Small intestine (tissue), 16 donors: Measurements from ENCODE around the gene DNAJC15. TPM values are rescaled to one million over a fixed set of nuclear protein-coding genes. Genes with fewer than 3 reads are reported as not detected.
A peak's percentile ranks its signal among the peaks of the same experiment; 100 is the strongest.

Source experiments
- DNase-seq, 2 donors: peaks; one replicate each; pipeline versions ENCODE4 v3.0.0 to v3.0.0-alpha.2; 2013
- FAIRE-seq: peaks from 2 replicates; lab custom pipeline; 2012; peaks lifted over from hg19 to GRCh38; lab: Jason Lieb, UNC
- H3K27ac ChIP-seq, 3 donors: one replicate each; pipeline ENCODE4 v1.5.1; 2013; ENCODE audit warnings: low read length in 2 of 3, mild to moderate bottlenecking in 2 of 3, control low read depth in 1 of 3, inconsistent platforms in 1 of 3, low read depth in 1 of 3, moderate library complexity in 1 of 3
- H3K27me3 ChIP-seq, 3 donors: one replicate each; pipeline ENCODE4 v1.6.1; 2013; ENCODE audit warnings: low read length in 3 of 3, inconsistent platforms in 1 of 3; ENCODE audit not compliant: control insufficient read depth in 3 of 3, insufficient read depth in 3 of 3
- H3K36me3 ChIP-seq, 3 donors: one replicate each; pipeline ENCODE4 v1.6.1; 2013; ENCODE audit warnings: low read length in 3 of 3, inconsistent platforms in 1 of 3, low read depth in 1 of 3, mild to moderate bottlenecking in 1 of 3, moderate library complexity in 1 of 3; ENCODE audit not compliant: control insufficient read depth in 3 of 3, insufficient read depth in 2 of 3
- H3K4me1 ChIP-seq, 3 donors: one replicate each; pipeline ENCODE4 v1.6.1; 2013; ENCODE audit warnings: low read length in 2 of 3, inconsistent platforms in 1 of 3, low read depth in 1 of 3, mild to moderate bottlenecking in 1 of 3, moderate library complexity in 1 of 3; ENCODE audit not compliant: control insufficient read depth in 3 of 3, insufficient read depth in 2 of 3
- H3K4me3 ChIP-seq, 3 donors: one replicate each; pipeline ENCODE4 v1.5.1; 2013; ENCODE audit warnings: low read length in 3 of 3, control low read depth in 1 of 3, inconsistent platforms in 1 of 3, low read depth in 1 of 3, mild to moderate bottlenecking in 1 of 3, moderate library complexity in 1 of 3
- H3K9me3 ChIP-seq, 2 donors: one replicate each; pipeline ENCODE4 v1.6.1; 2013; ENCODE audit warnings: low read depth in 1 of 2, low read length in 1 of 2; ENCODE audit not compliant: control insufficient read depth in 2 of 2, insufficient read depth in 1 of 2
- WGBS, 3 donors: extraction: QIAGEN DNeasy Blood & Tissue Kit; methylation state at CpG; one replicate each; pipeline ENCODE4 v1.1.7; 2013; 5-methylcytosine and 5-hydroxymethylcytosine counted together
- long read RNA-seq, 10 donors: transcript quantifications; one replicate each; lab custom pipeline, GENCODE V29; 2026
- polyA plus RNA-seq, 4 donors: library from polyadenylated mRNA; stranded (reverse) in 3 of 4; unstranded in 1 of 4; fragments of 200-250 nt in 3 of 4; fragments of 120-200 nt in 1 of 4; gene quantifications; one replicate each; pipeline versions ENCODE4 v1.2.1 to v1.2.3, GENCODE V29; 2013
- donor health status: healthy with polysubstance abuse.
- donor health status: control.
- donor health status: control.
- donor health status: Bipolar disorder and iron deficiency.
- donor health status: healthy.

DNAJC15 gene
- 10 to 100 TPM; 23.3 to 37.2 (median 29.9) TPM for polyA plus RNA-seq
- long read RNA-seq, donor 1 = 0 reads
- long read RNA-seq, donor 2, full-length matches to known transcripts = 33 of 33 reads
- long read RNA-seq, donor 2, partial matches to known transcripts = 0 of 33 reads
- long read RNA-seq, donor 2, other reads (novel, unspliced or antisense) = 0 of 33 reads
- long read RNA-seq, donor 3, full-length matches to known transcripts = 56 of 61 reads
- long read RNA-seq, donor 3, partial matches to known transcripts = 5 of 61 reads
- long read RNA-seq, donor 3, other reads (novel, unspliced or antisense) = 0 of 61 reads
- long read RNA-seq, donor 4, full-length matches to known transcripts = 5 of 5 reads
- long read RNA-seq, donor 4, partial matches to known transcripts = 0 of 5 reads
- long read RNA-seq, donor 4, other reads (novel, unspliced or antisense) = 0 of 5 reads
- long read RNA-seq, donor 5, full-length matches to known transcripts = 24 of 24 reads
- long read RNA-seq, donor 5, partial matches to known transcripts = 0 of 24 reads
- long read RNA-seq, donor 5, other reads (novel, unspliced or antisense) = 0 of 24 reads
- long read RNA-seq, donor 6, full-length matches to known transcripts = 62 of 62 reads
- long read RNA-seq, donor 6, partial matches to known transcripts = 0 of 62 reads
- long read RNA-seq, donor 6, other reads (novel, unspliced or antisense) = 0 of 62 reads
- long read RNA-seq, donor 7 = 0 reads
- long read RNA-seq, donor 8, full-length matches to known transcripts = 3 of 3 reads
- long read RNA-seq, donor 8, partial matches to known transcripts = 0 of 3 reads
- long read RNA-seq, donor 8, other reads (novel, unspliced or antisense) = 0 of 3 reads
- long read RNA-seq, donor 9, full-length matches to known transcripts = 12 of 12 reads
- long read RNA-seq, donor 9, partial matches to known transcripts = 0 of 12 reads
- long read RNA-seq, donor 9, other reads (novel, unspliced or antisense) = 0 of 12 reads
- long read RNA-seq, donor 10, full-length matches to known transcripts = 63 of 71 reads
- long read RNA-seq, donor 10, partial matches to known transcripts = 8 of 71 reads
- long read RNA-seq, donor 10, other reads (novel, unspliced or antisense) = 0 of 71 reads

DNA sequence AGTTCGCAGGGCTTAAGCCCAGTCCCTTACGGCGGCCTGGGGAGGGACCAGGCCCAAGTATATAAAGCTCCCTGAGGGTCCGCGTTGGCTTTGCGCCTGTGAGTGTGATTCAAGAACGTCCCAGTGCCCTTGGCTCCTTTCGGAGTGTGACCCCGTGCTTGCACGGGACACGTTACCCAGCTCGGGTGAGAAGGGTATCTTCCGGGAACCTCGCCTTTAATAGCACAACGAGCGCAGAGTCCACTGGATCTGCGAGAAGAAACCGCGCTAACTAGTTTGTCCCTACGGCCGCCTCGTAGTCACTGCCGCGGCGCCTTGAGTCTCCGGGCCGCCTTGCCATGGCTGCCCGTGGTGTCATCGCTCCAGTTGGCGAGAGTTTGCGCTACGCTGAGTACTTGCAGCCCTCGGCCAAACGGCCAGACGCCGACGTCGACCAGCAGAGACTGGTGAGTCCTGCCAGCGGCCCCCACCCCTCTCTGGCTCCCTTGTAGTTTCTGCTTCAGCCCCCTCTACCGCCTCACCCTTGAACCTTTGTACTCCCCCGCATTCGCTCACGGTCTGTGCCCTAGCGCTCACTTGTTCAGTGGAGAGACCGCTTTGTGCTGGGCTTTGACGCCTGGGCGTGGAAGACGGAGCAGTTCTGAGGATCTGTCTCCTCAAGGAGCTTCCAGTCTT, at the start of gene DNAJC15:
TSS of gene DNAJC15 (plus strand) at position 298 of the 675 bp plus-strand sequence. CDS start at position 339, 41 bp downstream.
- WGBS, 3 donors = 1 to 5% (median 3%) methylated on average over 45 to 48 of the region's 48 CpGs
- H3K4me3 ChIP-seq = peak within 1 kb of the TSS; percentile 62 to 79 (median 76)
- peak within 1 kb of the TSS; percentile 89 to 98 (median 95) for H3K27ac ChIP-seq
- DNase-seq (peak; percentile 97 to 99), FAIRE-seq (no peak)
- H3K27me3 ChIP-seq = no peaks in the 10 kb centered on the region
- H3K36me3 ChIP-seq = peaks cover 0 to 6% (median 3%) of the 10 kb centered on the region in 3 donors
- peaks cover 0 to 8% (median 7%) of the 10 kb centered on the region in 3 donors for H3K4me1 ChIP-seq
- H3K9me3 ChIP-seq = no peaks in the 10 kb centered on the region

- Histone ChIP-seq H3K4me3 (no peak overlapping the region), H3K9me3 (peaks cover 0 to 10% of the 10 kb centered on the region in 2 donors), H3K27ac (no peak overlapping the region), H3K4me1 (peaks cover 0 to 6% (median 5%) of the 10 kb centered on the region in 3 donors), H3K36me3 (peaks cover 0 to 7% (median 0%) of the 10 kb centered on the region in 3 donors), H3K27me3 (no peaks in the 10 kb centered on the region)
- WGBS, 3 donors = 81 to 89% (median 83%) methylated on average over 3 of the region's 3 CpGs
- DNase-seq (no peak), FAIRE-seq (no peak)
Measured at GRCh38 chr13:42976066-42976465, 47.3 kb upstream of the DNAJC15 start.

DNA sequence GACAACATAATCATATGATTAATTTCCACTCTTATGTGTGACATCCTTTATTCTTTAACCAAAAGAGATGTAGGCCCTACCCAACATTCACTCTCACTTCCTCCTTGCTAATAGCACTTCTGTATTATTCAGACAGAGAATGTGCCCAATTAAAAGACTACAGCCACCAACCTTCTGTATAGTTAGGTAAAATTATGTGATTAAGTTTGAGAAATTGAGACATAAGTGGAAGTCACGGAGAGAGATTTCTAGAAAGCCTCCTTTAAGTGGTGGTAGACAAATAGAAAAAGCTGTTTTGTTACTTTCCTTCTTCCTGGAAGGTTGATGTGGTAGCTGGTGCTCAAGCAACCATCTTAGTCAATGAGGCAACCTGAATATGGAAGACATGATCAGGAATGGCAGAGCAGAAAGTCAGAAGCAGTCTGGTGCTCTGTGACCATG, 46.1 kb upstream of the DNAJC15 start:
- Histone ChIP-seq H3K4me3 (no peak overlapping the region), H3K27me3 (no peaks in the 10 kb centered on the region), H3K36me3 (peaks cover 0 to 7% (median 0%) of the 10 kb centered on the region in 3 donors), H3K4me1 (peaks cover 0 to 12% (median 3%) of the 10 kb centered on the region in 3 donors), H3K9me3 (peaks cover 0 to 10% of the 10 kb centered on the region in 2 donors), H3K27ac (no peak overlapping the region)
- WGBS, 3 donors = 86 to 98% (median 87%) methylated on average over 1 of the region's 1 CpG
- FAIRE-seq (no peak), DNase-seq (no peak)

- no peak overlapping the region for H3K4me3 ChIP-seq
- WGBS, 3 donors = 51 to 60% (median 52%) methylated on average over 3 of the region's 3 CpGs
- H3K36me3 ChIP-seq = peaks cover 0 to 7% (median 0%) of the 10 kb centered on the region in 3 donors
- DNase-seq (no peak), FAIRE-seq (no peak)
- peak overlapping the region in 1 of 3 donors; percentile 37 for H3K27ac ChIP-seq
- H3K27me3 ChIP-seq = no peaks in the 10 kb centered on the region
- peaks cover 6 to 25% (median 13%) of the 10 kb centered on the region in 3 donors for H3K4me1 ChIP-seq
- H3K9me3 ChIP-seq = peaks cover 0 to 6% of the 10 kb centered on the region in 2 donors
Measured at GRCh38 chr13:42981317-42981716, 42.1 kb upstream of the DNAJC15 start.

DNA sequence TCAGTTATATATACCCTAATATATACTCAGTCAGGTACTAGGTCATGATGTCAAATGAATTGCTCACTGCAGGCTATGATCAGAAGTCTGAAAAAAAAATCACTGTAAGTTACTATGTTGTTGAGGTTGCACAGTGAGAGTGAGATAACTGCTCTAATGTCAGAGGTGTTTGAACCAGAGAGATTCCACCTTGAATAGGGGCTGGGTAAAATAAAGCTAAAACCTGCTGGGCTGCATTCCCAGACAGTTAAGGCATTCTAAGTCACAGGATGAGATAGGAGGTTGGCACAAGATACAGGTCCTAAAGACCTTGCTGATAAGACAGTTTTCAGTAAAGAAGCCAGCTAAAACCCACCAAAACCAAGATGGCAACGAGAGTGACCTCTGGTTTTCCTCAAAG, 41.5 kb upstream of the DNAJC15 start:
- H3K9me3 ChIP-seq = peaks cover 0 to 6% of the 10 kb centered on the region in 2 donors
- H3K27me3 ChIP-seq = no peaks in the 10 kb centered on the region
- peaks cover 0 to 7% (median 0%) of the 10 kb centered on the region in 3 donors for H3K36me3 ChIP-seq
- peaks cover 6 to 25% (median 13%) of the 10 kb centered on the region in 3 donors for H3K4me1 ChIP-seq
- peak overlapping the region in 1 of 3 donors; percentile 37 for H3K27ac ChIP-seq
- no peak overlapping the region for H3K4me3 ChIP-seq
- no peak for FAIRE-seq
- peak; percentile 27 to 73 for DNase-seq
- WGBS, 3 donors = 23 to 59% (median 27%) methylated on average over 1 of the region's 1 CpG

GRCh38 chr13:42984026-42984425, 39.4 kb upstream of the DNAJC15 start:
- Histone ChIP-seq H3K36me3 (peaks cover 0 to 5% (median 0%) of the 10 kb centered on the region in 3 donors), H3K27ac (no peak overlapping the region), H3K27me3 (no peaks in the 10 kb centered on the region), H3K4me3 (no peak overlapping the region), H3K4me1 (peaks cover 6 to 25% (median 13%) of the 10 kb centered on the region in 3 donors), H3K9me3 (peaks cover 0 to 3% of the 10 kb centered on the region in 2 donors)
- no peak for FAIRE-seq
- no peak for DNase-seq

- no peak for DNase-seq
- Histone ChIP-seq H3K4me3 (no peak overlapping the region), H3K27me3 (no peaks in the 10 kb centered on the region), H3K36me3 (peaks cover 0 to 3% (median 0%) of the 10 kb centered on the region in 3 donors), H3K9me3 (peaks cover 0 to 3% of the 10 kb centered on the region in 2 donors), H3K27ac (peak overlapping the region; percentile 21 to 95 (median 78)), H3K4me1 (peaks cover 6 to 25% (median 13%) of the 10 kb centered on the region in 3 donors)
- 64 to 90% (median 76%) methylated on average over 1 of the region's 1 CpG for WGBS, 3 donors
- no peak for FAIRE-seq
Measured at GRCh38 chr13:42984691-42985090, 38.7 kb upstream of the DNAJC15 start.
